Loucy (cell line): ENCODE results near the gene EPB42.

Experiments used
- EZH2phosphoT487 ChIP-seq: fragments of 200-600 bp; IDR thresholded peaks from 2 replicates; pipeline ENCODE4 v1.6.1; 2018; ENCODE audit warnings: antibody characterized with exemption, mild to moderate bottlenecking, moderate library complexity, borderline replicate concordance
- TF ChIP-seq, protein P1 (sequence below): fragments of 200-600 bp; sonication (generic); conservative IDR thresholded peaks from 2 replicates; pipeline ENCODE4 v1.5.1; 2014; ENCODE audit warnings: mild to moderate bottlenecking, antibody characterized with exemption, low read length

DNA sequence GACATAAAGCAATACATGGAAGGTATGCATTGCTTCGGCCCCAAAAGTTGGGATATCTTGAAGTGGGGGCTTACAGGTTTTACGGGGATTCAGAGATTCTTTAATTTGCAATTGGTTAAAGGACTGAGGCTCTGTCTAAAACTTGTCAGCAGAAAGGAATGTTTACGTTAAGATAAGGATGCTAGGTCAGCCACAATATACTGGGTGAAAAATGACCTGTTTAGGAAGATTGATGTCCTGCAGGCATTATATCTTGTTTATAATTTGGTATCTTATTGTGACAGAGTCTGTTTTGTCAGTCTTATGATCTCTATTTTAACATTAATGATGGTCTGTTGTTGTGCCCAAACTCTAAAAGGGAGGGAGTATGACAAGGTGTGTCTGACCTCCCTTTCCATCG is 50.9 kb downstream of the EPB42 start:
- TF ChIP-seq, protein P1, sequence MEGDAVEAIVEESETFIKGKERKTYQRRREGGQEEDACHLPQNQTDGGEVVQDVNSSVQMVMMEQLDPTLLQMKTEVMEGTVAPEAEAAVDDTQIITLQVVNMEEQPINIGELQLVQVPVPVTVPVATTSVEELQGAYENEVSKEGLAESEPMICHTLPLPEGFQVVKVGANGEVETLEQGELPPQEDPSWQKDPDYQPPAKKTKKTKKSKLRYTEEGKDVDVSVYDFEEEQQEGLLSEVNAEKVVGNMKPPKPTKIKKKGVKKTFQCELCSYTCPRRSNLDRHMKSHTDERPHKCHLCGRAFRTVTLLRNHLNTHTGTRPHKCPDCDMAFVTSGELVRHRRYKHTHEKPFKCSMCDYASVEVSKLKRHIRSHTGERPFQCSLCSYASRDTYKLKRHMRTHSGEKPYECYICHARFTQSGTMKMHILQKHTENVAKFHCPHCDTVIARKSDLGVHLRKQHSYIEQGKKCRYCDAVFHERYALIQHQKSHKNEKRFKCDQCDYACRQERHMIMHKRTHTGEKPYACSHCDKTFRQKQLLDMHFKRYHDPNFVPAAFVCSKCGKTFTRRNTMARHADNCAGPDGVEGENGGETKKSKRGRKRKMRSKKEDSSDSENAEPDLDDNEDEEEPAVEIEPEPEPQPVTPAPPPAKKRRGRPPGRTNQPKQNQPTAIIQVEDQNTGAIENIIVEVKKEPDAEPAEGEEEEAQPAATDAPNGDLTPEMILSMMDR: no peak
- no peak for TF ChIP-seq EZH2phosphoT487
